MM.1S (cell line): ENCODE results near the gene ZFPM1.

ENCODE experiments used
- EZH2 ChIP-seq: fragments of 300-600 bp; sonication (generic); optimal IDR thresholded peaks from 2 replicates; pipeline ENCODE3; 2017; ENCODE audit warnings: low read depth, mild to moderate bottlenecking, antibody characterized with exemption, low read length, mixed read lengths
- EZH2phosphoT487 ChIP-seq: fragments of 300-600 bp; sonication (generic); IDR thresholded peaks from 2 replicates; pipeline ENCODE4 v1.6.1; 2018; ENCODE audit warnings: antibody characterized with exemption, low read length

DNA sequence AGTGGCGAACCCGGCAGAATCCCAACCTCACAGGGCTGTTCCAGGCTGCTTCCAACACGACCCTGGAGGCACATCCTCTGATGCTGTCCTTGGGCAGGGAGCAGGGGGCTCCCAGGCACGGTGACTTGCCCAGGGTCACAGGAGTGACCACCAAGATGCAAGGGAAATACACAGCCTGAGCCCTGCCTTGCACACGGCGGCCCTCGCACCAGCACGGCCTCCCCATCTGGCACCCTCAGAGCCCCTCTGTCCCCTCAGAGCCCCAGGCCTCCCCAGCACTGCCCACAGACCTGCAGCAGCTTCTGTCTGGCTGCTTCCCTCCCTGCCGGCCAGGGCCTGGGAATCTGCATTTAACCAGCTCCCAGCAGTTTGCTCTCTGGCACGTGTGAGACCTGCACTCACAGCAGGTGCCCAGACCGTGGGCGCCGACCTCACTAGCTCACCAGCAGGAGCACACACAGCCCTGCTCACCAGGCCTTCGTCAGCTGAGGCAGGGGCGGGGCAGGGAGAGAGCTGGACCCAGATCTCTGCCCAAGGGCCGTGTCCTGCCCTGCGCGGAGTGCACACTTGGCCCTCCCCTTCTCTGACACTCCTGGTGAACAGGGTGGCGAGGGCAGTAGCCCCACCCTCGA lies 87.4 kb downstream of the ZFPM1 start:
- no peak for TF ChIP-seq EZH2phosphoT487
- TF ChIP-seq EZH2: no peak
